Loucy (cell line): Measurements from ENCODE around the gene DIO1.

Source experiments
- H2AFZ ChIP-seq: fragments of 200-600 bp; sonication (generic); 2 replicates; pipeline ENCODE4 v1.6.0; 2016; ENCODE audit warnings: antibody characterized with exemption, mild to moderate bottlenecking, low read length, moderate library complexity
- H3F3A ChIP-seq: fragments of 200-600 bp; 2 replicates; pipeline ENCODE4 v1.6.0; 2016; ENCODE audit warnings: antibody characterized with exemption, low read depth, mild to moderate bottlenecking
- H3K27me3 ChIP-seq: fragments of 200-600 bp; sonication (generic); 2 replicates; pipeline ENCODE4 v1.6.1; 2014; ENCODE audit warnings: low read length, mild to moderate bottlenecking; ENCODE audit not compliant: insufficient read depth, poor library complexity, severe bottlenecking
- H3K36me3 ChIP-seq: fragments of 200-600 bp; sonication (generic); 2 replicates; pipeline ENCODE4 v1.6.1; 2016; ENCODE audit warnings: low read length; ENCODE audit not compliant: insufficient read depth
- H3K4me1 ChIP-seq: fragments of 200-600 bp; sonication (generic); 2 replicates; pipeline ENCODE4 v1.5.1; 2014; ENCODE audit warnings: low read length, mild to moderate bottlenecking; ENCODE audit not compliant: insufficient read depth, poor library complexity, severe bottlenecking
- H3K4me2 ChIP-seq: fragments of 200-600 bp; sonication (generic); 2 replicates; pipeline ENCODE4 v1.6.0; 2014; ENCODE audit warnings: antibody characterized with exemption, low read length, low read depth, mild to moderate bottlenecking; ENCODE audit not compliant: poor library complexity, severe bottlenecking
- H3K4me3 ChIP-seq: fragments of 200-600 bp; sonication (generic); 2 replicates; pipeline ENCODE4 v1.5.1; 2014; ENCODE audit warnings: low read length, mild to moderate bottlenecking, mixed read lengths; ENCODE audit not compliant: poor library complexity, severe bottlenecking
- H3K79me2 ChIP-seq: fragments of 200-600 bp; sonication (generic); 2 replicates; pipeline ENCODE4 v1.6.1; 2014; ENCODE audit warnings: low read length; ENCODE audit not compliant: insufficient read depth
- H3K9ac ChIP-seq: fragments of 200-600 bp; sonication (generic); 2 replicates; pipeline ENCODE4 v1.6.0; 2014; ENCODE audit warnings: mild to moderate bottlenecking, low read depth, low read length, moderate library complexity; ENCODE audit not compliant: poor library complexity, severe bottlenecking
- H3K9me2 ChIP-seq: fragments of 200-600 bp; sonication (generic); replicated peaks from 2 replicates; pipeline ENCODE4 v1.6.1; 2016; ENCODE audit warnings: low read depth, low read length, mixed read lengths
- H3K9me3 ChIP-seq: fragments of 200-600 bp; sonication (generic); 2 replicates; pipeline ENCODE4 v1.6.1; 2014; ENCODE audit warnings: mild to moderate bottlenecking, antibody characterized with exemption, low read length, low read depth; ENCODE audit not compliant: insufficient read depth
- H4K20me1 ChIP-seq: fragments of 200-600 bp; sonication (generic); 2 replicates; pipeline ENCODE4 v1.6.0; 2014; ENCODE audit warnings: antibody characterized with exemption, low read length, mild to moderate bottlenecking; ENCODE audit not compliant: insufficient read depth, poor library complexity, severe bottlenecking
- EZH2phosphoT487 ChIP-seq: fragments of 200-600 bp; IDR thresholded peaks from 2 replicates; pipeline ENCODE4 v1.6.1; 2018; ENCODE audit warnings: antibody characterized with exemption, mild to moderate bottlenecking, moderate library complexity, borderline replicate concordance
- TF ChIP-seq, protein P1 (sequence below): fragments of 200-600 bp; sonication (generic); conservative IDR thresholded peaks from 2 replicates; pipeline ENCODE4 v1.5.1; 2014; ENCODE audit warnings: mild to moderate bottlenecking, antibody characterized with exemption, low read length

Gene DIO1

GRCh38 chr1:53919675-53920066, 25.7 kb downstream of the DIO1 start:
- H3F3A ChIP-seq: peaks cover 11% of the 10 kb centered on the region; the same call in 1 of the 2 replicates
- H3K4me3 ChIP-seq: peak overlapping the region; percentile 4
- no peaks in the 10 kb centered on the region for H3K79me2 ChIP-seq
- peaks cover 41% of the 10 kb centered on the region for H3K36me3 ChIP-seq
- H3K9ac ChIP-seq: no peak overlapping the region
- no peaks in the 10 kb centered on the region for H3K9me3 ChIP-seq
- no peak overlapping the region for H2AFZ ChIP-seq
- H3K27me3 ChIP-seq: no peaks in the 10 kb centered on the region
- no peak for TF ChIP-seq EZH2phosphoT487
- TF ChIP-seq, protein P1, sequence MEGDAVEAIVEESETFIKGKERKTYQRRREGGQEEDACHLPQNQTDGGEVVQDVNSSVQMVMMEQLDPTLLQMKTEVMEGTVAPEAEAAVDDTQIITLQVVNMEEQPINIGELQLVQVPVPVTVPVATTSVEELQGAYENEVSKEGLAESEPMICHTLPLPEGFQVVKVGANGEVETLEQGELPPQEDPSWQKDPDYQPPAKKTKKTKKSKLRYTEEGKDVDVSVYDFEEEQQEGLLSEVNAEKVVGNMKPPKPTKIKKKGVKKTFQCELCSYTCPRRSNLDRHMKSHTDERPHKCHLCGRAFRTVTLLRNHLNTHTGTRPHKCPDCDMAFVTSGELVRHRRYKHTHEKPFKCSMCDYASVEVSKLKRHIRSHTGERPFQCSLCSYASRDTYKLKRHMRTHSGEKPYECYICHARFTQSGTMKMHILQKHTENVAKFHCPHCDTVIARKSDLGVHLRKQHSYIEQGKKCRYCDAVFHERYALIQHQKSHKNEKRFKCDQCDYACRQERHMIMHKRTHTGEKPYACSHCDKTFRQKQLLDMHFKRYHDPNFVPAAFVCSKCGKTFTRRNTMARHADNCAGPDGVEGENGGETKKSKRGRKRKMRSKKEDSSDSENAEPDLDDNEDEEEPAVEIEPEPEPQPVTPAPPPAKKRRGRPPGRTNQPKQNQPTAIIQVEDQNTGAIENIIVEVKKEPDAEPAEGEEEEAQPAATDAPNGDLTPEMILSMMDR: no peak
- H3K9me2 ChIP-seq: no peaks in the 10 kb centered on the region
- H3K4me1 ChIP-seq: peaks cover 26% of the 10 kb centered on the region
- H4K20me1 ChIP-seq: no peaks in the 10 kb centered on the region
- peak overlapping the region; percentile 34 for H3K4me2 ChIP-seq

GRCh38 chr1:53927376-53927881, 33.4 kb downstream of the DIO1 start:
- Histone ChIP-seq H3K4me3 (no peak overlapping the region), H3K9me2 (no peaks in the 10 kb centered on the region), H3K4me1 (peaks cover 9% of the 10 kb centered on the region), H4K20me1 (no peaks in the 10 kb centered on the region), H3K79me2 (no peaks in the 10 kb centered on the region), H3F3A (peaks cover 3% of the 10 kb centered on the region; the same call in 1 of the 2 replicates), H3K27me3 (no peaks in the 10 kb centered on the region), H3K4me2 (no peak overlapping the region), H3K9me3 (no peaks in the 10 kb centered on the region), H3K36me3 (peaks cover 45% of the 10 kb centered on the region), H3K9ac (no peak overlapping the region), H2AFZ (no peak overlapping the region)
- TF ChIP-seq EZH2phosphoT487: no peak

GRCh38 chr1:53929246-53929960, 35.4 kb downstream of the DIO1 start:
- H3K36me3 ChIP-seq: peaks cover 33% of the 10 kb centered on the region
- H3K9me2 ChIP-seq: no peaks in the 10 kb centered on the region
- H2AFZ ChIP-seq: no peak overlapping the region
- H3K27me3 ChIP-seq: no peaks in the 10 kb centered on the region
- TF ChIP-seq, protein P1: no peak
- no peak overlapping the region for H3K9ac ChIP-seq
- peaks cover 8% of the 10 kb centered on the region; the same call in 1 of the 2 replicates for H3K9me3 ChIP-seq
- no peak overlapping the region for H3K4me3 ChIP-seq
- peaks cover 9% of the 10 kb centered on the region for H3K4me1 ChIP-seq
- H4K20me1 ChIP-seq: no peaks in the 10 kb centered on the region
- no peak overlapping the region for H3K4me2 ChIP-seq
- peaks cover 3% of the 10 kb centered on the region; the same call in 1 of the 2 replicates for H3F3A ChIP-seq
- no peaks in the 10 kb centered on the region for H3K79me2 ChIP-seq
